GM12872 (cell line): Measurements from ENCODE around the gene BAIAP2.

Source experiments
- TF ChIP-seq, protein P1 (sequence below): IDR thresholded peaks from 3 replicates; pipeline ENCODE4 v1.5.1; 2011; ENCODE audit warnings: low read depth, mild to moderate bottlenecking, low read length, moderate library complexity; ENCODE audit not compliant: insufficient read depth

The BAIAP2 gene

DNA sequence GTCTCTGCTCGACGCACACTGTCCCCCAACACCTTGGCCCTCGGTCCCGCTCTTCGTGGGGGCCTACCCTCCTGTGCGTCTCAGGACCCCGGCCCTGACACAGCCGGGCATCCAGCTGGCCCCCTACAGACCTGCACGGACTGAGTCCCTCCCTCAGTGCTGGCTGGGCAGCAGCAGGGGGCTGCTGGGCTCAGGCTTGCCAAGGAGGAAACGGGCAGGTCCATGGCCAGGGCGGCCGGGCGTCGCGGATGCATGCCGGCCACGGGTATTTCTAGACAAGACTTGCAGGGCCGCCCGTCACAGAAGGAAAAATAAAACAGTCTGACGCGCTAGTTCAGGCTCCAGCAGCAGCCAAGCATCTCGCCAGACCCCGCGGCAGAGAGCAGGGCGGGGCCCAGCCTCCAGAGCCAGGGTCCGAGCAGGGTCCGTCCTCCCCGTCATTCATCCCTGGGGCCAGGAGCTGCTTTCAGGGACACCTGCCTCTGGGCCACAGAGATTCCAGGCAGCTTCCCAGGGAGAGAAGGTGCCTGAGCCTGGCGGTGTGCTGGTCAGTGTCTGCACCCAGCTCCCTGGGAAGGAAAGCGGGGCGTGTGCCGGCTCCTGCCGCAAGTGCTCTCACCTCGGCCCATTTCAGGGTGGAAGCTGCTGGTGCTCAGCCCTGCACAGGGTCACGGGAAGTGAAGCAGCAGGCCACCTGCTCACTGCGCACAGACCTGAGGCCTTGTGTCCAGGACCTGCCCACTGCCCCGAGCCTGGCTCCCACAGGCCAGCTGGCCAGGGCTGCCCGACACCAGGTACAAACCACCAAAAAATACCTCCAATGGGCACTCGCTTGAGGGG, 123.1 kb downstream of the BAIAP2 start:
- TF ChIP-seq, protein P1, sequence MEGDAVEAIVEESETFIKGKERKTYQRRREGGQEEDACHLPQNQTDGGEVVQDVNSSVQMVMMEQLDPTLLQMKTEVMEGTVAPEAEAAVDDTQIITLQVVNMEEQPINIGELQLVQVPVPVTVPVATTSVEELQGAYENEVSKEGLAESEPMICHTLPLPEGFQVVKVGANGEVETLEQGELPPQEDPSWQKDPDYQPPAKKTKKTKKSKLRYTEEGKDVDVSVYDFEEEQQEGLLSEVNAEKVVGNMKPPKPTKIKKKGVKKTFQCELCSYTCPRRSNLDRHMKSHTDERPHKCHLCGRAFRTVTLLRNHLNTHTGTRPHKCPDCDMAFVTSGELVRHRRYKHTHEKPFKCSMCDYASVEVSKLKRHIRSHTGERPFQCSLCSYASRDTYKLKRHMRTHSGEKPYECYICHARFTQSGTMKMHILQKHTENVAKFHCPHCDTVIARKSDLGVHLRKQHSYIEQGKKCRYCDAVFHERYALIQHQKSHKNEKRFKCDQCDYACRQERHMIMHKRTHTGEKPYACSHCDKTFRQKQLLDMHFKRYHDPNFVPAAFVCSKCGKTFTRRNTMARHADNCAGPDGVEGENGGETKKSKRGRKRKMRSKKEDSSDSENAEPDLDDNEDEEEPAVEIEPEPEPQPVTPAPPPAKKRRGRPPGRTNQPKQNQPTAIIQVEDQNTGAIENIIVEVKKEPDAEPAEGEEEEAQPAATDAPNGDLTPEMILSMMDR, result no peak

DNA sequence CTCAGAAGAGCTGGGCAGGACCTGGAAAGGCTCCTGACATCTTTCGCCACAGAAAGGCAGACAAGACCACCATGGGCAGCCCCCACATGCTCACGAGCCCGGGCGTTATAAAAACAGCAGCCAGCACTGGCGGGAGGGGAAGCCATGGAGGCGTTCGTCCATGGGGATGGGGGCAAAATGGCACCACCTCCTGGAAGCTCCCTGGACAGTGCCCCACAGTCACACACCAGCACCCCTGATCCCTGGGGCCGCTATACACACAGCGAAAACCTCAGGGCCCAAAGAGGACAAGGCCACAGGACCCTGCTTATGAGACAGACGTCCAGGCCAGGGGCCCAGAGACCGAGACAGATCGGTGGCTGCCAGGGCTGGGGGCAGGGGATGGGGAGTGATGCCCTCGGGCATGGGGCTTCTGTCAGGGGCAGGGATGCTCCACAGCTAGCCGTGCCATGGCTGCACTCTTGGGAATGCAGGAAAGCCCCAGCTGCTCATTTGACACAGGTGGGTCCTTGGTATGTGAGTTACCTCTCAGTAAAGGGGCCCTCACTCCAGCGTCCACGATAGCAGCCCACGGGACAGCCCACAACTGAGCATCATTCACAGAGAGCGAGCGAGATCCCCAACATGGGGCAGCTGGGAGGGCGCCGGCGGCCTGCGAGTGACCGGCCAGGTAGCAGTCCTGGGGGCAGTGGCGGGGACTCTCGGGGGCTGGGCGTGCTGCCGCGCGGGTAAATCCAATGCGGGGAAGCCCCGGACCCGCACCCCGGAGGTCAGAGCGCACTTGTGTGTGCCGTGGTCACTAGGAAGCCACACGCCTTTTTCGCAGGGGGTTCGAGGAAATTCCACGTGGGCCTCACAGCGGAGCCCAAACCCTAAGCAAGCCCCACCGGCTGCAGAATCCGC, 124.0 kb downstream of the BAIAP2 start:
- TF ChIP-seq, protein P1, result no peak

DNA sequence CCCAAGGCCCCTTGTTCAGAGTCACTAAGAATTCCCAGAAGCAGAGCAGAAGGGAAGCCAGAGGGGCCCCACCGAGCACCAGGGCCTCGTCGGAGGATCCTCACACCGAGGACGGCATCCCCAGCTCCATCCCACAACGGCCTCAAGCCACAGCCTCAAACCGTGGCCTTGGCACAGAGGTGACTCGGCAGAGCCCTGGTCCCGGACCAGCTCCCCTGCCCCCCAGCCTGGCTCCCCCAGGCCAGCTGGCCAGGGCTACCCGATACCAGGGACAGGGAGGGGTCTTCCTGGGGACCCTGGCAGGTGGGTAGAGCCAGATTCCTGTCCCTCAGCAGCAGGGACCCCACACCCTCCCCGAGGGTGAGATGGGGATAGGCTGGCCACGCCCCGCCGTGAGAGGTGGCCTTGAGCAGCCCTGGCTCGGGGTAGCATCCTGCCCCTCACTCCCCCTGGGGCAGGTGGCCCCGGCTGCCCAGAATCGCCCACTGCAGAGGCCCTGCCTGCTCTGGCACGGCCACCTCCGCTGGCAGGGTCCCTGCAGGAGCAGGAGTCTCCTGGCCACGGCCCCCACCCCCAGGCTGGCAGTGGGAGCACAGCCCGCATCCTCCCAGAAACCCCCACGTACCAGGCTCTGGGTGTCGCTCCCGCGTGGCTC, 124.8 kb downstream of the BAIAP2 start:
- TF ChIP-seq, protein P1, result no peak

DNA sequence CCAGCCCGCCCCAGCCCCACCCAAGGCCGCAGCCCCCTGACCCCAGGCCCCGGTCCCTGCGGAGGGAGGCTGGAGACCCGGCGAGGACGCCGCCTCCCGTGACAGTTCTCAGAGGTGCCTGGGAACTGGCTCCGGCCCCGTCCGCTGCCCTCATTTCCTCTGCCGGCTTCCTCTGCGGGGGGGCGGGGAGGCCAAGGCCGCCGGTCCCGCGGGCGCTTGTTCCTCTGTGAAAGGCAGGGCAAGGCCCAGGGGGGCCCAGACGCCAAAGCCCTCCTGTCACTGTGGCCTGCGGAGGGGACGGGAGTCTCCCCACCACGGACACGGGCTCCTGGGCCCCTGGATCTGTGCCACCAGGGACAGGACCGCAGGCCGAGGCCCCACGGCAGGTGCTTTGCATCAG, 125.4 kb downstream of the BAIAP2 start:
- TF ChIP-seq, protein P1, result no peak

DNA sequence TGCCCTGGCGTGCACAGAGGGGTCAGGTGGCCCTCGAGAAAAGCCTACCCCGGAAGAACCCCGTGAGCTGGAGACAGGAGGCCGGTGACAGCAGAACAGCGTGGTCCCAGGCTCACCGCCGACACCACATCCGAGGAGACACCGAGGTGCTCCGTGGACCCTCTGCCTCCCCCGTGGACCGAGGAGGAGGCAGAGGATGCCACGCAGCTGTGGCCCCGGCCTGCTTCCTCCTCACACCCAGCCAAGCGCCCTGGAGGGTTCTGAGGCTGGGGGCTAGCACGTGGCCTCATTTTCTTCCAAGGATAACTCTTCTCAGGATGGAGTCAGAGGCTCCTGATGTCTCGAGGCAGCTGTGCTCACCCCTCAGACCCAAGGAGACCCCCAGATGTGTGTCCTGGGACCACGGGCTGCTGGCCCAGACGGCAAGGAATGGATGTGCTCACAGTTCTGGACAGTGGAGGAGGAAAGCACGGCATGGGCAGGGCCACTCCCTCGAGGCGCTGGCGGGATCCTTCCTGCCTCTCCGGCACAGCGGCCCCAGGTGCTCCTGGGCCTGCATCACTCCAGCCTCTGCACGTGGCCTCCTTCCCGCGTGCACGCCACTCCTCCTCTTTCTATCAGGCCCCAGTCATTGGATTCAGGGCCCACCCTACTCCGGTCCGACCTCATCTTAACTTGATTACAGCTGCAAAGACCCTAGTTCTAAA, 125.9 kb downstream of the BAIAP2 start:
- TF ChIP-seq, protein P1, result no peak

DNA sequence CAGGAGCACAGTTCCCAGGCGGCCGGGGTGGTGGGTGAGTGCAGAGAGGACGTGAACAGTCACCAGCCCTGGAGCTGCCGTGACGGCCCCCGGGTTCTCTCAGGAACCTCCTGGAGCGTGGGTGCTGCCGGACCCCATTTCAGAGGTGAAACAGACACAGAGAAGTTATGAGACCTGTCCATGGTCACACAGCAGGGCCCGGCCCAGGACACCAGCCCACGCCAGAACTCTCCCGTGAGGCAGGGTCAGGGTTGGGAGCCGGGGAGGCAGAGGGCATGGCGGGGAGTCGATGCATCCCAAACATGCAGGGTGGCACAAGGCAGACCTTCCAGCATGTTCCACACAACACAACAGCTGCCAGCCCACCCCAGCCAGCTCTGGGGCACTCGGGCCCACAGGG, 126.6 kb downstream of the BAIAP2 start:
- TF ChIP-seq, protein P1, result no peak

DNA sequence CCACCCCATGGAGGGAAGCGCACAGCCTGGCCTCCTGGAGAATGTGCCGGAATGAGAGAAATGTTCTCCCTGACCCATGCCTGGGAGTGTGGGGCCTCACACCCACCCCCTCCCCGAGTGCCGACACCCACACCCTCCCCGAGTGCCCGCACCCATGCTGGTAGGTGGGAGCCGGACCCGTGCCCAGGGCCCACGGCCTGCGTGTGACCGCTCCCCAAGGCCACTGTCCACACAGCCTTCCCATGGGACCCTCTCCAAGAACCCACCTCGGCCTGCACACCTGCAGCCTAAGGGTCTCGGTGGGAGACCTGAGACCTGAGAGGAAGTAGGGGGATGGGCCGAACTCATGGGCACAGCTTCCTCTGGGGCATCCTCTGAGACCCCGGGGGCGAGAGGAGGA, 127.0 kb downstream of the BAIAP2 start:
- TF ChIP-seq, protein P1, result no peak
